HG02970 (cell line): ENCODE results near the gene USP44.

Experiments used
- ATAC-seq: cut with Tn5 transposase; IDR thresholded peaks from one replicate; pipeline ENCODE4 v1.9.1; 2021; ENCODE audit warnings: mild to moderate bottlenecking, moderate library complexity, moderate number of reproducible peaks; ENCODE audit not compliant: unreplicated experiment, low FRiP score

USP44 gene

GRCh38 chr12:95548539-95549391, 2.5 kb downstream of the USP44 start:
- ATAC-seq: no peak

DNA sequence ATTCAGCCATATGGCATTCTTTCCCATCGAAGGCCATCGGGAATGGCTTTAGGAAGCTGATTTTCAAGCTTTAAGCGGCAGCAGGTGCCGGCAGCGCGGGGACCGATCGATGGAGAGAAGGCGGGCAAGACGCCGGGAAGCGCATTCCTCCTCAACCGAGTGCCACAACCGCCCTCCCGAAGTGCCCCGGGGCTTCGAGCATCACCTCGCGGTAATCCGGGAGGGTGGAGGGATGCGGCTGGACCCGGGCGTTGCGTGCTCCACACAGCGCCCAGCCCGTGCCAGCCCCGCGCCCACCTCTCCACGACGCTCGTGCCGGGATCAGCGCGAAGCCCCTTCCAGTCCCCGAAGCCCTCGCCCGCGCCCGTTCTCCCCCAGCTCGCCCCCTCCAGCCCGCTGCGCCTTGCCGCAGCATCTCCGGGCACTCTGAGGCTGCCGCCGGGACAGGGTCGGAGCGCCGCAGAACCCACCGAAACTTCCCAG, 3.2 kb downstream of the USP44 start:
- ATAC-seq: no peak

GRCh38 chr12:95547522-95548055, 3.7 kb downstream of the USP44 start:
- no peak for ATAC-seq

DNA sequence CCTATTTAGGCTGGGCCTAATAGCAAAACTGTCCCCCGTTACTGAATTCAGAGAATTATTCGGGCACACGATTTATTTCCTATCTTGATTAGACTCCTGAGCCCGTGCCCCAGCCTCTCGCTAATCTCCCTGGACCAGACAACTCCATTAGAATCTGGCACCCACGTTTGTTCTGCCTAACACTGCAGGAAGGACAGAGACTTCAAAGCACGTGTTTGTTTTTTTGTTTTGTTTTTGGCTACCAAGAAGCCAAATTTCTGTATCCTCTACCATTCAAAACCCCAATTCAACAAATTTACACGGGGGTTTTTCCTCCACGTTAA, 4.8 kb downstream of the USP44 start:
- no peak for ATAC-seq

DNA sequence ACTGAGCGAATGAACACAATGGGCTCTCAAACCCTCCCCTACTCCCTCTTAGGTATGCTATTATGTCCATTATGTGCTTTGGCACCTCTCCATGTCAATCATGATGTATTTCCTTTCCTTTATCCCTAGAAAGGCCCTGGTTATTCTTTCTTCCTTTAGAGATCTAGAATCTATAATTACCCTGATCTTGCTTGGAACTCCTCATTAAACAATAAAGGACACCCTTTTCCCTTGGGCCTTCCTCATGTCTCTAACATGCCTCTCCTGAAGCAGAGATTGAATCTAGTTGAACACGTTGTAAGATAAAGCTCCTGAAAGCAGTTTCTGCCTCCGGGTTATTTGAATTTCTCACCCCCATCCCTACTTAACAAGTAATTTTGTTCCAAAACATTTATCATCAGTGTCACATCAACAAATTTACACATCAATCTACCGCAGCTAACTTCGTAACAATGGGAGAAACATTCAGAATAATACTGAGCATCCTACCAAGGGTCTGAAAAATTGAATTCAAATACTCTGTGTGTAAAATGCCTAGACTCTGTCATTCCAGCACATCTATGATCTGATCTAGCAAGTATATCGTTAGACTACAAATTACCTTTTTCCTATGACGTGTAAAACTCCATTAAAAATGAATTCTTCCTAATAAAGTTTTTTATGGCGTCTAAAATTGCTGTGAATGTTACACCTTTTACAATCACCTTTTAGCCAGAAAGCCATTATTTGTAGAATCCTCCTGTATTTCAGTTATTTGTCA, 5.4 kb downstream of the USP44 start:
- no peak for ATAC-seq

DNA sequence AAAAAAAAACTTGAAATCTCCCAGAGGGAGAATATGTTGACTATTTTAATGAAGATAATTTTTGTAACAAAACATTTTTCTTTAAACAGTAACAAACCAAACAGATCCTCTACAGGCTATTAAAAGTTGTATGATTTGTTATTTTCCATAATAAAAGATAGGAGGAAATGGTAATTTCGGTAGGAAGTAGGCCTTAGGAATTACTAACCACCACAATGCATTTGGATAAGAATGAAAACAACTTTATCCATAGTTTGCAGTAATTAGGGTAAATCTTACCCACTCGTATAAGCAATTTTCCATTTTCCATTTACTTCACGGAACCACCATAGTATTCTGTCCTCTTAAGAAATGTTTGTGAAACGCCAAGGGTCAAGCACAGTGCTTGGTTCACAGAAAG, 6.0 kb downstream of the USP44 start:
- no peak for ATAC-seq

- no peak for ATAC-seq
Observed at GRCh38 chr12:95544756-95545155, 6.5 kb downstream of the USP44 start.

DNA sequence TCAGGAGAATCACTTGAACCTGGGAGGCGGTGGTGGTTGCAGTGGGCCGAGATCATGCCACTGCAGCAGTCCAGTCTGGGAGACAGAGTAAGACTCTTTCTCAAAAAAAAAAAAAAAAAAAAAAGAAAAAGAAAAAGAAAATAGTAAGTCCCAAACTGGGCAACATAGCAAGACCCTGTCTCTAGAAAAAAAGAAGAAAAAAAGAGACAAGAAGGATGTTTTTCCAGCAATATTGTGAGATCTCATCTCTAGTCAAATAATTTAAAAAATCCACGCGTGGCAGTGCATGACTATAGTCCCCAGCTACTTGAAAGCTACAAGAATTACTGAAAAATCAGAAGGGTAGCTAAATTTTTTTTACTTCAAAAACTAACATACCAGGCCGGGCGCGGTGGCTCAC, 8.0 kb downstream of the USP44 start:
- ATAC-seq: no peak

- no peak for ATAC-seq
Observed at GRCh38 chr12:95541436-95541835, 9.8 kb downstream of the USP44 start.

DNA sequence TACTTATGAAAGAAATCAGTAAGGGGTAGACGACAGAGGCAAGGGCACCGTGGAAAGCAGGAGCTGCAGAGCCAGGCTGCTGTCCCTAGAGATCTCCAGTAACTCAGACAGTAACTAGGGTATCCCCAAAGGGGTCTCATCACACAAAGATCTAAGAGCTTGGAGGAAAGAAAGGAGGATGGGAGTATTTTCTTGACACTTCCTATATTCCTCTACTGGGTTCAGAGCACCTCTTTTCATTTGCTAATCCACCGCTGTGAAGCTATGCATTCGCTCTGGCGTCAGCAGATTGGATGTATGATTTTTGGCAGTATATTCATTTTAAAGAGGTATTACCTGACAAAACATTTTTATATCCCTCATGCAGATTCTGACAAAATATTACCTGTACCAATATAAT, 12.6 kb downstream of the USP44 start:
- ATAC-seq: no peak

GRCh38 chr12:95538006-95538405, 13.3 kb downstream of the USP44 start:
- ATAC-seq: no peak

DNA sequence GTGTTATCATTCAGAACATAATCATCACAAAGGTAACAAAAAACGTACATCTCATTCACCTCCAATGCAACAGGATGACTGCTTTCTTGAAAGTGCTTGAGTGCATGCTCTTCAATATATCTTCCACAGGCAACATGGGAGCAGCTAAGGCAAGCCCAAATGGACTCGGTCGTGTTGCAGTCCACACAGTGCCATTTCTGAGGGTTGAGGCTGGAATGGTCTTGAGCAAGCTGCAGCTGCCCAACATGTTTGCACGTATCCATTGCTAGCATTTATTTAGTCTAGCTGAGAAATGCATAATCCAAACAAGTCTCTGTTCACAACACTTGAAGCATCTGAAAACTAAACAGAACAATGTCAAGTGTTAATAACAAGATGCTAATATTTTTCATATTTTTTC, 17.3 kb downstream of the USP44 start:
- no peak for ATAC-seq

- no peak for ATAC-seq
Observed at GRCh38 chr12:95532851-95533250, 18.4 kb downstream of the USP44 start.

DNA sequence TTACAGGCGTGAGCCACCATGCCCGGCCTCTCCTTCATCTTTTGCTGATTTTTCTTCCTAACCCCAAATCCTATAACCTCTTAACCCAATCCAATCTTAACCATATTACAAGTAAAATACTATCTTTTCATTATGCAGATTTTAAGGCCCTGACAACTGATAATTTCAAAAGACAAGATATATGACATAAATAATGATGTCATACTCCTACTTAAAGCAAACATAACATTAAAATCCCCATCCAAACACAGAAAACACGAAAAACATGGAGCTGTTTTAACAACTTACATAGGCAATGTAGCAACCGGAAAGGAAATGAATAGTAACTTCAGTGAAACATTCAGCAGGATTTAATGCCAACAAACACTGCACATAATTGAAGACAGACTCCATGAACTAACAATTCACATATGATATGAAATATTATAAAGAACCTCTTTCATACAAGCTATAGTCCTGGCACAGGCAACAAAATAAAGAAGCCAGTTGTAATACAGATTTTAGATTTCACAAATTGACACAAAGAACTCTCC, 21.5 kb downstream of the USP44 start:
- no peak for ATAC-seq

GRCh38 chr12:95528431-95528830, 22.8 kb downstream of the USP44 start:
- ATAC-seq: no peak

GRCh38 chr12:95522692-95523091, 28.6 kb downstream of the USP44 start:
- ATAC-seq: no peak

GRCh38 chr12:95520816-95521215, 30.5 kb downstream of the USP44 start:
- ATAC-seq: no peak

DNA sequence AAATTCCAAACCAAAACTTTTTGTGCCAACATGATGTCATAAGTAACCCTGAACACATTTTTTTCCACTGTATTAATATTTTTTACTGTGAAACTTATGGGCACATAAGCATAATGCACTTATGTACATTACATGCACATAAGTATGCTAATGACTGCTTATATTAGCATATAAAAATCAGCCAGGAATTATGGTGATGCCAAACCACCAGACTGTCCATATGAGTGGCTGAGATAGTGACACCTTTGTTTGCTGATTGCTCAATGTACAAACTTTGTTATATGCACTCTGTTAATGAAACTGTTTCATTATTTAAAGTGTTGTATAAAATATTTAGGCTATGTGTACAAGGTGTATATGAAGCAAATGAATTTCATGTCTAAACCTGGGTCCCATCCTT, 32.3 kb downstream of the USP44 start:
- ATAC-seq: no peak

GRCh38 chr12:95517246-95517645, 34.0 kb downstream of the USP44 start:
- ATAC-seq: no peak

- ATAC-seq: no peak
Observed at GRCh38 chr12:95516757-95517156, 34.5 kb downstream of the USP44 start.

DNA sequence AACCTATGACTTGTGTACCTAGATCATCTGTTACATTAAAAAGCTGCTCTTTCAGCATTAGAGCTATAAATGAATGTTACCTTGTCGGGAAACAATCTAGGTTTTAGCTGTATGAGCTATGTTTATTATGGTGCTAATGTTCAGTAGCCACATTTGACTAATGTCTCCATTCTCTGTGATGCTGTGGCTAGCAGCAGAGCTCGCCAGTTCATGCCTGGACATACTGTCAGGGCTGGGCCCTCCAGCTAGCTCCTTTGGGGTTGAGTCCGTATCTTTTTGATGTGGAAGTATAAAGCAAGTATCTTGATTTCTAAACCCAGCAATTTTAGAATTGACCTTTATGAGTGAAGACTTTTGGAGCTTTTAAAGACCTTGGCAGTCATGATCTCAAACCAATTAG, 36.1 kb downstream of the USP44 start:
- no peak for ATAC-seq
